GM12878 (cell line): Measurements from ENCODE around the gene SCG3. TPM values are rescaled to one million over a fixed set of nuclear protein-coding genes. Genes with fewer than 3 reads are reported as not detected.
A peak's percentile ranks its signal among the peaks of the same experiment; 100 is the strongest.

Experiments
- ATAC-seq: fragments of 200-7000 bp; cut with Tn5 transposase; 3 replicates; pipeline ENCODE4 v1.9.1; 2020; ENCODE audit warnings: mild to moderate bottlenecking, moderate library complexity
- BruUV-seq: library from RNA; stranded (reverse); fragments of 400-500 nt; replicated peaks from 2 replicates; lab custom pipeline; 2021; lab: Mats Ljungman, UMichigan
- CTCF ChIA-PET: fragments of 300-600 bp; sonication (Branson Sonifier 250); formaldehyde crosslinking; extraction: SDS; loops from one replicate; lab custom pipeline; 2021; ENCODE audit warnings: inconsistent platforms; lab: Yijun Ruan, JAX
- POLR2A ChIA-PET: fragments of 350-600 bp; formaldehyde crosslinking; extraction: SDS; loops from one replicate; lab custom pipeline; 2021; ENCODE audit warnings: inconsistent platforms; lab: Charles Lee
- RAD21 ChIA-PET: fragments of 300-600 bp; sonication (Branson Sonifier 250); formaldehyde crosslinking; loops from one replicate; lab custom pipeline; 2023; ENCODE audit warnings: antibody characterized with exemption; ENCODE audit not compliant: unreplicated experiment; lab: Charles Lee
- SMC1A ChIA-PET: fragments of 300-600 bp; sonication (Branson Sonifier 250); formaldehyde crosslinking; loops from one replicate; lab custom pipeline; 2023; ENCODE audit not compliant: unreplicated experiment, uncharacterized antibody; lab: Charles Lee
- DNase-seq: peaks from one replicate; pipeline ENCODE4 v3.0.0-alpha.2; 2011; ENCODE audit warnings: low read depth, low spot score
- FAIRE-seq: peaks from 3 replicates; lab custom pipeline; 2011; peaks lifted over from hg19 to GRCh38; lab: Jason Lieb, UNC
- H2AFZ ChIP-seq: 2 replicates; pipeline ENCODE4 v1.6.0; 2011; ENCODE audit warnings: low read depth, low read length, control low read depth; ENCODE audit not compliant: control insufficient read depth
- H3K27ac ChIP-seq: 2 replicates; pipeline ENCODE4 v1.5.1; 2011; ENCODE audit warnings: control low read depth; ENCODE audit not compliant: control insufficient read depth, insufficient read depth
- H3K27me3 ChIP-seq, 2 experiments: replicated peaks in 1 of 2; 2 replicates each; pipeline versions ENCODE4 v1.6.0 to v1.6.1; 2011; ENCODE audit warnings: low read length in 1 of 2; ENCODE audit not compliant: control insufficient read depth in 2 of 2, insufficient read depth in 2 of 2
- H3K36me3 ChIP-seq, 2 experiments: 2 replicates each; pipeline ENCODE4 v1.5.1; 2011; ENCODE audit warnings: low read length in 1 of 2; ENCODE audit not compliant: control insufficient read depth in 2 of 2, insufficient read depth in 2 of 2
- H3K4me1 ChIP-seq: 2 replicates; pipeline ENCODE4 v1.6.1; 2011; ENCODE audit warnings: mild to moderate bottlenecking, low read length, moderate library complexity, mixed read lengths; ENCODE audit not compliant: control insufficient read depth, insufficient read depth
- H3K4me2 ChIP-seq: 2 replicates; pipeline ENCODE4 v1.6.0; 2011; ENCODE audit warnings: control low read depth; ENCODE audit not compliant: control insufficient read depth, insufficient read depth
- H3K4me3 ChIP-seq: fragments of 200-600 bp; sonication (generic); 2 replicates; pipeline ENCODE4 v1.5.1; 2016
- H3K79me2 ChIP-seq: 2 replicates; pipeline ENCODE4 v1.6.0; 2011; ENCODE audit warnings: low read length; ENCODE audit not compliant: control insufficient read depth, insufficient read depth
- H3K9ac ChIP-seq: 2 replicates; pipeline ENCODE4 v1.8.0; 2011; ENCODE audit warnings: low read length, control low read depth, mixed read lengths; ENCODE audit not compliant: control insufficient read depth, insufficient read depth
- H3K9me3 ChIP-seq: replicated peaks from 3 replicates; pipeline ENCODE4 v1.5.1; 2011; ENCODE audit warnings: mild to moderate bottlenecking, low read length; ENCODE audit not compliant: control insufficient read depth, insufficient read depth
- H4K20me1 ChIP-seq: 2 replicates; pipeline ENCODE4 v1.6.0; 2011; ENCODE audit not compliant: control insufficient read depth, insufficient read depth
- BRCA1 ChIP-seq: IDR thresholded peaks from 2 replicates; pipeline ENCODE4 v1.6.1; 2011; ENCODE audit warnings: low read depth, low read length, improper control_type of control experiment
- CEBPZ ChIP-seq: fragments of 150-350 bp; IDR thresholded peaks from 2 replicates; pipeline ENCODE4 v1.6.1; 2016; ENCODE audit warnings: low read depth, low read length
- FOS ChIP-seq: IDR thresholded peaks from 3 replicates; pipeline ENCODE4 v1.6.1; 2011; ENCODE audit warnings: borderline replicate concordance; ENCODE audit not compliant: insufficient read length; ENCODE audit errors: extremely low read depth
- IKZF2 ChIP-seq, 2 experiments: fragments of 450-650 bp; IDR thresholded peaks; 2 replicates each; pipeline ENCODE4 v1.6.1; 2017; ENCODE audit warnings: mild to moderate bottlenecking in 2 of 2, moderate library complexity in 2 of 2
- IRF4 ChIP-seq: IDR thresholded peaks from 2 replicates; pipeline ENCODE4 v1.6.1; 2011; ENCODE audit warnings: low read depth, low read length
- ZNF207 ChIP-seq: fragments of 450-650 bp; IDR thresholded peaks from 2 replicates; pipeline ENCODE4 v1.6.1; 2014; ENCODE audit warnings: antibody characterized with exemption, mild to moderate bottlenecking, borderline replicate concordance
- ZNF384 ChIP-seq: IDR thresholded peaks from 2 replicates; pipeline ENCODE4 v1.6.1; 2012; ENCODE audit warnings: low read depth, mild to moderate bottlenecking, low read length, improper control_type of control experiment, borderline replicate concordance
- ZNF687 ChIP-seq: fragments of 450-650 bp; IDR thresholded peaks from 2 replicates; pipeline ENCODE4 v1.6.1; 2017; ENCODE audit warnings: mild to moderate bottlenecking, moderate library complexity
- WGBS: methylation state at CpG from one replicate; pipeline ENCODE4 v1.1.6; 2016; ENCODE audit warnings: low lambda C conversion rate; ENCODE audit not compliant: insufficient replicate concordance, insufficient coverage; ENCODE audit errors: missing lambda C conversion rate; 5-methylcytosine and 5-hydroxymethylcytosine counted together
- in situ Hi-C: fragments of 300-500 bp; cut with MboI; formaldehyde crosslinking; loops from 9 replicates; pipeline ENCODE4 v1.14.3; 2018; ENCODE audit warnings: mixed read lengths
- intact Hi-C: fragments of 100-400 bp; cut with micrococcal nuclease; formaldehyde crosslinking; loops from one replicate; pipeline ENCODE4 v1.14.2; 2022; ENCODE audit not compliant: unreplicated experiment
- polyA plus RNA-seq, 11 experiments: library from polyadenylated mRNA; depleted of rRNA in 4 of 11; unstranded in 6 of 11; stranded (reverse) in 5 of 11; fragments of >200 nt; fragmentation: Nextera tagmentation in 4 of 11; fragmentation: Illumina TruSeq in 1 of 11; extraction: Ambion mirVana in 4 of 11; extraction: Trizol in 1 of 11; gene quantifications; 1 replicate in 1 of 11; 2 replicates in 10 of 11; pipeline versions ENCODE4 v1.2.1 to v1.2.3, GENCODE V29; 2011 to 2016; ENCODE audit warnings: inconsistent platforms in 2 of 11, missing spikeins in 2 of 11, low read depth in 1 of 11
- total RNA-seq, 4 experiments: library from RNA; depleted of rRNA in 3 of 4; stranded (reverse); fragments of >200 nt in 3 of 4; fragmentation: Illumina TruSeq in 1 of 4; extraction: Trizol in 1 of 4; gene quantifications; 2 replicates each; pipeline versions ENCODE4 v1.2.1 to v1.2.3, GENCODE V29; 2013 to 2021
- TF ChIP-seq, protein P1 (sequence below), 3 experiments: IDR thresholded peaks in 2 of 3; conservative IDR thresholded peaks in 1 of 3; 2 replicates each; pipeline ENCODE4 v1.5.1; 2011; ENCODE audit warnings: low read depth in 3 of 3, low read length in 3 of 3, mild to moderate bottlenecking in 3 of 3, control low read depth in 2 of 3, moderate library complexity in 2 of 3, inconsistent platforms in 1 of 3, mixed read lengths in 1 of 3; ENCODE audit not compliant: control insufficient read depth in 2 of 3, insufficient read depth in 1 of 3; ENCODE audit errors: extremely low read depth in 1 of 3

SCG3 gene
- total and polyA plus RNA-seq, 10 of the 15 experiments (the other 5 are each of a cell fraction or from before 2014, with no cell fraction given): 0.03 to 0.15 (median 0.04) TPM; not detected in 7

DNA sequence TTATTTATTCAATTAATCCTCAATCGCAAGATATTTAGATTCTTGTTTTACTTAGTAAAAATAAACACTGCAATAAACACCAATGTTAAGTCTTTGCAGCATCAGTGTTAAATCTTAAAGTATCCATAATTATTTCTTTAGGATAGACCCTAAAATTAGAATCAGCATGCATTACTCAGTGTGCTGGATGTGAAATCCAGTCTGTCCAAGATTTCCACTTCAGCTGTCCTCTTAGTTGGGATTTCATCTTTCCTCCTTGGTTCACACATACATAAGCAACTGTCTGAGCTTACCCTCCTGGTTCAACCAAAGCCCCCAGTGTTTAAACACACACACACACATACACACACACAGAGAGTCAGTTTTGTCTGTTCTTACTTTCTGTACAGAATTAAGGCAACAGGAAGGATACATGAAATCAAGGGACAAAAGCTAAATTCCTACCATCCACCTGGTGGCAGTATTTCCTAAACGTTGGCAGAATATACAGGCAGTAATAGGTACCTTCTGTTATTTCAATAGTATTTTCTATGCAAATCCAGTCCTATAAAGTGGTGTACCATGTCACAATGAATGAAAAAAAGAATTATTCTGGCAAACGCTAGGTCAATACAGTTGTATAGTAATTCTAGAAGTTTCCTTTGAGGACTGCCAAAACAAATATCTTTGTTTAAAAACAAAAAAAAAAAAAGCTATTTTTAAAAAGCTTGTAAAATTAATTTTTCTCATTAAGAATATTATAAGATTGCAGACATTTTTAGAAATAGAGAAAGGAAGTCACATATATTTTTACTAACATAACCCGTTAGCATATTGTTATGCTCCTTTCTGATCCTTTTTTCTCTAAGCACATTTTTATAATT is 31.4 kb upstream of the SCG3 start:
- 24% methylated on average over 4 of the region's 4 CpGs for WGBS
- Histone ChIP-seq H3K27me3 (0 out of 4 replicates have a peak, but pooled peaks cover 0 to 2% of the 10 kb centered on the region in 2 experiments), H4K20me1 (no peaks in the 10 kb centered on the region), H3K27ac (no peak overlapping the region), H3K4me3 (no peak overlapping the region), H3K79me2 (no peaks in the 10 kb centered on the region), H2AFZ (no peak overlapping the region), H3K4me2 (no peak overlapping the region), H3K4me1 (peaks cover 3% of the 10 kb centered on the region; the same call in 1 of the 2 replicates), H3K9ac (no peak overlapping the region), H3K36me3 (no peaks in the 10 kb centered on the region), H3K9me3 (no peaks in the 10 kb centered on the region)
- FAIRE-seq (peak; percentile 99), ATAC-seq (peak; percentile 96), DNase-seq (peak; percentile 63)
- in situ Hi-C loops: no loop called here
- CTCF ChIA-PET: interaction anchor here (0.6 to 7.6 kb wide), 52 partner anchors 9 to 1086 kb away, joined by 3 to 314 read pairs (median 5); partner anchors contain the start of genes DMXL2, LYSMD2 and SCG3
- RAD21 ChIA-PET: interaction anchor here (0.6 to 6.3 kb wide), 29 partner anchors 8 to 577 kb away, joined by 3 to 232 read pairs (median 4); partner anchors contain the start of genes DMXL2 and LYSMD2
- POLR2A ChIA-PET: interaction anchor here (0.6 to 1.0 kb wide), 3 partner anchors 88 to 358 kb away, joined by 3 to 6 read pairs (median 3); partner anchors contain the start of gene LYSMD2
- no TSS peak for BruUV-seq
- intact Hi-C loops: loop anchor here (1.0 kb wide), 3 partner anchors 81 to 127 kb away; no protein-coding TSS in a partner anchor
- SMC1A ChIA-PET: interaction anchor here (0.6 to 9.1 kb wide), 34 partner anchors 8 to 194 kb away, joined by 3 to 170 read pairs (median 4); partner anchors contain the start of gene LYSMD2
- TF ChIP-seq ZNF207 (no peak), ZNF384 (no peak), CEBPZ (no peak), IRF4 (no peak), BRCA1 (no peak), IKZF2 (IDR thresholded peaks at IDR 0.05) (no peak), ZNF687 (no peak), FOS (no peak)
- TF ChIP-seq, protein P1, sequence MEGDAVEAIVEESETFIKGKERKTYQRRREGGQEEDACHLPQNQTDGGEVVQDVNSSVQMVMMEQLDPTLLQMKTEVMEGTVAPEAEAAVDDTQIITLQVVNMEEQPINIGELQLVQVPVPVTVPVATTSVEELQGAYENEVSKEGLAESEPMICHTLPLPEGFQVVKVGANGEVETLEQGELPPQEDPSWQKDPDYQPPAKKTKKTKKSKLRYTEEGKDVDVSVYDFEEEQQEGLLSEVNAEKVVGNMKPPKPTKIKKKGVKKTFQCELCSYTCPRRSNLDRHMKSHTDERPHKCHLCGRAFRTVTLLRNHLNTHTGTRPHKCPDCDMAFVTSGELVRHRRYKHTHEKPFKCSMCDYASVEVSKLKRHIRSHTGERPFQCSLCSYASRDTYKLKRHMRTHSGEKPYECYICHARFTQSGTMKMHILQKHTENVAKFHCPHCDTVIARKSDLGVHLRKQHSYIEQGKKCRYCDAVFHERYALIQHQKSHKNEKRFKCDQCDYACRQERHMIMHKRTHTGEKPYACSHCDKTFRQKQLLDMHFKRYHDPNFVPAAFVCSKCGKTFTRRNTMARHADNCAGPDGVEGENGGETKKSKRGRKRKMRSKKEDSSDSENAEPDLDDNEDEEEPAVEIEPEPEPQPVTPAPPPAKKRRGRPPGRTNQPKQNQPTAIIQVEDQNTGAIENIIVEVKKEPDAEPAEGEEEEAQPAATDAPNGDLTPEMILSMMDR (IDR thresholded peaks at IDR 0.05 in 2 of 3, conservative IDR thresholded peaks at IDR 0.05 in 1 of 3; ENCODE audit: control insufficient read depth in 2 of 3, extremely low read depth in 1 of 3, insufficient read depth in 1 of 3, low read depth in 3 of 3, low read length in 3 of 3): peak; percentile 60 to 85 (median 69)
